OCI-LY7 (cell line): ENCODE data around the gene NSD1. TPM values are rescaled to one million over a fixed set of nuclear protein-coding genes. Genes with fewer than 3 reads are reported as not detected.

ENCODE experiments used
- BruUV-seq: library from RNA; stranded (reverse); fragments of 400-500 nt; replicated peaks from 2 replicates; lab custom pipeline; 2021; lab: Mats Ljungman, UMichigan
- CTCF ChIA-PET: fragments of 300-600 bp; sonication (Branson Sonifier 250); formaldehyde crosslinking; loops from one replicate; lab custom pipeline; 2022; ENCODE audit warnings: antibody characterized with exemption; ENCODE audit not compliant: unreplicated experiment; lab: Charles Lee
- POLR2A ChIA-PET: fragments of 300-600 bp; sonication (Branson Sonifier 250); formaldehyde crosslinking; loops from one replicate; lab custom pipeline; 2022; ENCODE audit warnings: antibody characterized with exemption; lab: Charles Lee
- DNase-seq: peaks from one replicate; pipeline ENCODE4 v3.0.0-alpha.2; 2015; ENCODE audit warnings: low spot score
- H2AFZ ChIP-seq: fragments of 200-600 bp; sonication (generic), shearing (Covaris generic); 2 replicates; pipeline ENCODE4 v1.6.1; 2014; ENCODE audit warnings: mild to moderate bottlenecking, antibody characterized with exemption, low read length, moderate library complexity
- H3K27ac ChIP-seq: fragments of 200-600 bp; sonication (generic); 2 replicates; pipeline ENCODE4 v1.5.1; 2014; ENCODE audit warnings: mixed run types, low read depth, mild to moderate bottlenecking, moderate library complexity, low read length, inconsistent platforms; ENCODE audit not compliant: poor library complexity, severe bottlenecking
- H3K36me3 ChIP-seq: fragments of 200-600 bp; sonication (generic); 2 replicates; pipeline ENCODE4 v1.6.1; 2014; ENCODE audit warnings: mild to moderate bottlenecking, antibody characterized with exemption, low read length, moderate library complexity, mixed read lengths; ENCODE audit not compliant: insufficient read depth
- H3K4me1 ChIP-seq: fragments of 200-600 bp; sonication (generic); 2 replicates; pipeline ENCODE4 v1.5.1; 2014; ENCODE audit warnings: mild to moderate bottlenecking, low read length; ENCODE audit not compliant: insufficient read depth, poor library complexity, severe bottlenecking
- H3K4me2 ChIP-seq: fragments of 200-600 bp; sonication (generic); 2 replicates; pipeline ENCODE4 v1.6.1; 2014; ENCODE audit warnings: mild to moderate bottlenecking, low read length
- H3K4me3 ChIP-seq: fragments of 200-600 bp; sonication (generic); 2 replicates; pipeline ENCODE4 v1.5.1; 2014; ENCODE audit warnings: mild to moderate bottlenecking, low read depth, low read length; ENCODE audit not compliant: poor library complexity, severe bottlenecking
- H3K79me2 ChIP-seq: fragments of 200-600 bp; sonication (generic); 2 replicates; pipeline ENCODE4 v1.6.1; 2016; ENCODE audit warnings: low read depth, mild to moderate bottlenecking, low read length, moderate library complexity, mixed read lengths; ENCODE audit not compliant: insufficient read depth
- H3K9me2 ChIP-seq: fragments of 200-600 bp; sonication (generic); 2 replicates; pipeline ENCODE4 v1.6.1; 2016; ENCODE audit warnings: mild to moderate bottlenecking, low read length, mixed read lengths; ENCODE audit not compliant: insufficient read depth
- H3K9me3 ChIP-seq: fragments of 200-600 bp; sonication (generic); 2 replicates; pipeline ENCODE4 v1.6.1; 2014; ENCODE audit warnings: mild to moderate bottlenecking, mixed run types, low read length, mixed read lengths
- H4K20me1 ChIP-seq: fragments of 200-600 bp; sonication (generic); 2 replicates; pipeline ENCODE4 v1.6.1; 2014; ENCODE audit warnings: mild to moderate bottlenecking, antibody characterized with exemption, low read length, moderate library complexity, mixed read lengths; ENCODE audit not compliant: insufficient read depth
- EZH2phosphoT487 ChIP-seq: fragments of 200-600 bp; sonication (generic); IDR thresholded peaks from 2 replicates; pipeline ENCODE4 v1.6.1; 2018; ENCODE audit warnings: low read depth, borderline replicate concordance, mild to moderate bottlenecking, mixed run types, antibody characterized with exemption, low read length, moderate library complexity, mixed read lengths
- intact Hi-C: fragments of 100-400 bp; cut with micrococcal nuclease; formaldehyde crosslinking; loops from one replicate; pipeline ENCODE4 v1.10.0; 2022; ENCODE audit not compliant: unreplicated experiment
- total RNA-seq, 2 experiments: library from RNA; depleted of rRNA in 1 of 2; stranded (reverse); fragments of >200 nt in 1 of 2; shearing (Covaris generic) in 1 of 2; gene quantifications; 2 replicates each; pipeline ENCODE4 v1.2.3, GENCODE V29; 2014 to 2022
- TF ChIP-seq, protein P1 (sequence below): fragments of 200-600 bp; sonication (generic); conservative IDR thresholded peaks from 2 replicates; pipeline ENCODE4 v1.5.1; 2014; ENCODE audit warnings: mild to moderate bottlenecking, antibody characterized with exemption, low read length, moderate library complexity, mixed read lengths

Gene NSD1
- total RNA-seq, 2 experiments from 2014 or later = 64.3 to 142 TPM

DNA sequence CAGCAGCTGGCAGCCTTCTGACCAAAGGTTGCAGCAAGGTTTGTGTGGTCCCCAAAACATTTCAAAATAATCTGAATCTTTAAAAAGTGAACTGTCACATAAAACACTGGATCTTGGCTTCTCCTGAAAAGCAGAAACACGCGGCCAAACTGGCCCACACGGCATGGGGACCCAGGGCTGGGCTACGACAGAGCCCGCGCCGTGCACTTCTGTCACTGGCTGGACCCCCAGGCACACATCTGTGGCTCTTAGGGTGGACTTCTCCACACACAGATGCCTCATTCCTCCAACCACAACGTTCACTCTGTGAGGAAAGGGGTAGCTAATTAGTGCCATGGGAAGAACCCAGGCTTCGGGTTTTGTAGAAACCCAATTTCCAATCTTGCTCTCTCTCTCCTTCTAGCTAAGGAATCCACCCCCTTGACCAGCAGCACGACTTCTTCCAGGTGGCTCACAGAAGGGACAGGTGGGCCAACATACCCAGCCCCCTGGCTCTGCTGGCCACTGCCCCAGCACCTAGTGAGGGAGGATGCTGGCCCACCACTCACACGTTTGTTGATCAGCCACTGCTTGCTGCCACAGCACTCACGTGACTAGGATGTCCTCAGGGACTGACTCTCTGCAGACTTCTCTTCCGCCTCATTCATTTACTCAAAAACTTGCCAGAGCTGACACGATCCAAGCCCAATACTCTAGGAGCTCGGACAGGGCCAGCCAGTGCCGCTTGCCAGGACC lies 200.0 kb downstream of the NSD1 start:
- H3K4me1 ChIP-seq = peaks cover 3% of the 10 kb centered on the region
- intact Hi-C loops = no loop called here
- ChIA-PET CTCF (interaction anchor here (0.7 kb wide), 1 partner anchor 138 kb away, joined by 3 read pairs; no protein-coding TSS in a partner anchor), POLR2A (interaction anchor here (0.8 kb wide), 1 partner anchor 98 kb away, joined by 3 read pairs; no protein-coding TSS in a partner anchor)
- H3K79me2 ChIP-seq = no peaks in the 10 kb centered on the region
- no TSS peak for BruUV-seq
- H3K9me2 ChIP-seq = no peaks in the 10 kb centered on the region
- H4K20me1 ChIP-seq = no peaks in the 10 kb centered on the region
- no peak overlapping the region for H3K4me3 ChIP-seq
- H3K36me3 ChIP-seq = peaks cover 90% of the 10 kb centered on the region
- no peak overlapping the region for H3K27ac ChIP-seq
- H3K9me3 ChIP-seq = no peaks in the 10 kb centered on the region
- H3K4me2 ChIP-seq = no peak overlapping the region
- no peak overlapping the region for H2AFZ ChIP-seq
- DNase-seq = no peak
- no peak for TF ChIP-seq EZH2phosphoT487
- TF ChIP-seq, protein P1, sequence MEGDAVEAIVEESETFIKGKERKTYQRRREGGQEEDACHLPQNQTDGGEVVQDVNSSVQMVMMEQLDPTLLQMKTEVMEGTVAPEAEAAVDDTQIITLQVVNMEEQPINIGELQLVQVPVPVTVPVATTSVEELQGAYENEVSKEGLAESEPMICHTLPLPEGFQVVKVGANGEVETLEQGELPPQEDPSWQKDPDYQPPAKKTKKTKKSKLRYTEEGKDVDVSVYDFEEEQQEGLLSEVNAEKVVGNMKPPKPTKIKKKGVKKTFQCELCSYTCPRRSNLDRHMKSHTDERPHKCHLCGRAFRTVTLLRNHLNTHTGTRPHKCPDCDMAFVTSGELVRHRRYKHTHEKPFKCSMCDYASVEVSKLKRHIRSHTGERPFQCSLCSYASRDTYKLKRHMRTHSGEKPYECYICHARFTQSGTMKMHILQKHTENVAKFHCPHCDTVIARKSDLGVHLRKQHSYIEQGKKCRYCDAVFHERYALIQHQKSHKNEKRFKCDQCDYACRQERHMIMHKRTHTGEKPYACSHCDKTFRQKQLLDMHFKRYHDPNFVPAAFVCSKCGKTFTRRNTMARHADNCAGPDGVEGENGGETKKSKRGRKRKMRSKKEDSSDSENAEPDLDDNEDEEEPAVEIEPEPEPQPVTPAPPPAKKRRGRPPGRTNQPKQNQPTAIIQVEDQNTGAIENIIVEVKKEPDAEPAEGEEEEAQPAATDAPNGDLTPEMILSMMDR = no peak

DNA sequence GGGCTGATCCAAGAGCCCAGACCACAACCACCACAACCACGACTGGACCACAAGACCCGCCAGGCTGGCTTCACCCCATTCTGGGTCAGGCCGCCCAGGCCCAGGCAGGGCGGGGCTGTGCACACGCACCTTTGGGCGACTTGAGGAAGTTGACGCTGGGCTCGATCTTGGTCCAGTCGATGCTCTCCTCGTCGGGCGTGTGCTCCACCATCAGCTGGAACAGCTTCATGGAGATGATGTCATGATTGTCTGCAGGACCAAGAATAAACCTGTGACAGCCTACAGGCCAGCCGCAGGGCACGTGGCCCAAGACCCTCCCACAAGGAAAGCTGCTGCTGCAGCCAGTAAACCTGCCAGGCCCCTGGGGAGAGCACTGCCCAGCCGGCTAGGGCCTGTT lies 200.6 kb downstream of the NSD1 start:
- TF ChIP-seq, protein P1 = no peak
- TF ChIP-seq EZH2phosphoT487 = no peak
- Histone ChIP-seq H4K20me1 (no peaks in the 10 kb centered on the region), H2AFZ (no peak overlapping the region), H3K4me2 (no peak overlapping the region), H3K27ac (no peak overlapping the region), H3K9me2 (no peaks in the 10 kb centered on the region), H3K36me3 (peaks cover 96% of the 10 kb centered on the region), H3K79me2 (no peaks in the 10 kb centered on the region), H3K9me3 (no peaks in the 10 kb centered on the region), H3K4me1 (peaks cover 3% of the 10 kb centered on the region), H3K4me3 (no peak overlapping the region)
- intact Hi-C loops = no loop called here
- POLR2A ChIA-PET = interaction anchor here (0.5 to 0.8 kb wide), 3 partner anchors 41 to 208 kb away, joined by 3 read pairs; no protein-coding TSS in a partner anchor
- DNase-seq = no peak
- no TSS peak for BruUV-seq
- CTCF ChIA-PET = no interaction called here
